ENCODE data around the gene IL22RA1. TPM values are rescaled to one million over a fixed set of nuclear protein-coding genes. Genes with fewer than 3 reads are reported as not detected.

The IL22RA1 gene
- total RNA-seq, 1 donor from 2014 or later: not detected

DNA sequence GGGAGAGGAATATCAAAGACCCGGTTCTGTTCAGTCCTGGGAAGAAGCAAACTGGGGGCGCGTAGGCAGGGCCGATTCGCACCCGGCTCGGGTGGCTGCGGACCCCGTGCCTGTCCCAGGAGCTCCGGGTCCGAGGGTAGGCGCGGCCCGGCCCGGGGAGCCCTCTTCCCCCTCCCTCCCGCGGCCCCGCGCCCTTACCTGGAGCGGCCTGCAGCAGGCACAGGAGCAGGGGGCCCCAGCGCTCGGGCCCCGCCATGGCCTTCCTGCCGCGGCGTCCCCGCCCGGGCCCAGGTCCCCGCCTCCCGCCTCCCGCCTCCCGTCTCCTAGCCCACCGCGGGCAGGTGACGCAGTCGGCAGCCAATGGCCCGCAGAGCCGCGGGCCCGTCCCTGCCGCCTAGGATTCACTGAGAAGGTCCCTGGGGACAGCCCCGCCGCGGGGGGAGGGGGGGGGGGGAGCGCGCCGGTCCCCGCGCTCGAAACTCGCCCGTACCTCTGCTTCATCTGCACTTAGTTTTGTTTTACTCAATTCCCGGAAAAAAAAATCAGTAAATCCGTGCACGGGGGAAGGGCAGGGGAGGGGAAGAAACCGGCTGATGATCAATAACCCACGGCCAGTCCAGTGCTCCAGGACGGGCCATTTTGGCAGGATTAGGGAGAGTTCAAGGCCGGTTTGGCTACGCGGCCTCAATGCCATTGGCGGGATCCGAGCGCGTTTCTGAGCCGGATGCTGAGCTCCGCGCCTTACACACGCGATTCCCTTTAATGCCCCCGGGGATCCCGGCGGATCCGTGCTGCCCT, 44.3 kb upstream of the IL22RA1 start, which contains the start of gene IFNLR1:
Gene IFNLR1, minus strand, starts transcription at position 297 of the 798 bp plus-strand sequence. Its CDS starts 41 bp downstream, at position 256.
- DNase-seq (ENCODE audit: low spot score): peak; percentile 44
- H3K36me3 Mint-ChIP-seq (ENCODE audit: low read depth, unreplicated experiment): no peaks in the 10 kb centered on the region
- TF ChIP-seq CTCF (IDR thresholded peaks at IDR 0.05; ENCODE audit: unreplicated experiment): no peak
- H3K9me3 Mint-ChIP-seq (ENCODE audit: unreplicated experiment): no peaks in the 10 kb centered on the region
- peaks cover 1% of the 10 kb centered on the region for H3K27me3 Mint-ChIP-seq (ENCODE audit: unreplicated experiment)
- no peak within 1 kb of the TSS for H3K27ac Mint-ChIP-seq (ENCODE audit: unreplicated experiment)
- peaks cover 7% of the 10 kb centered on the region for H3K4me1 Mint-ChIP-seq (ENCODE audit: unreplicated experiment)
- H3K4me3 Mint-ChIP-seq (ENCODE audit: unreplicated experiment): peak within 1 kb of the TSS; percentile 87

- Mint-ChIP-seq H3K9me3 (ENCODE audit: unreplicated experiment) (no peaks in the 10 kb centered on the region), H3K27me3 (ENCODE audit: unreplicated experiment) (peaks cover 1% of the 10 kb centered on the region), H3K4me1 (ENCODE audit: unreplicated experiment) (peaks cover 7% of the 10 kb centered on the region), H3K27ac (ENCODE audit: unreplicated experiment) (no peak overlapping the region), H3K36me3 (ENCODE audit: low read depth, unreplicated experiment) (no peaks in the 10 kb centered on the region), H3K4me3 (ENCODE audit: unreplicated experiment) (peak overlapping the region; percentile 86)
- no peak for DNase-seq (ENCODE audit: low spot score)
- TF ChIP-seq CTCF (IDR thresholded peaks at IDR 0.05; ENCODE audit: unreplicated experiment): no peak
These were observed 43.7 kb upstream of the IL22RA1 start for GRCh38 chr1:24186711-24186992.

- no peak for DNase-seq (ENCODE audit: low spot score)
- H3K27ac Mint-ChIP-seq (ENCODE audit: unreplicated experiment): no peak overlapping the region
- no peak for TF ChIP-seq CTCF (IDR thresholded peaks at IDR 0.05; ENCODE audit: unreplicated experiment)
These were observed 43.2 kb upstream of the IL22RA1 start for GRCh38 chr1:24186031-24186710.

DNA sequence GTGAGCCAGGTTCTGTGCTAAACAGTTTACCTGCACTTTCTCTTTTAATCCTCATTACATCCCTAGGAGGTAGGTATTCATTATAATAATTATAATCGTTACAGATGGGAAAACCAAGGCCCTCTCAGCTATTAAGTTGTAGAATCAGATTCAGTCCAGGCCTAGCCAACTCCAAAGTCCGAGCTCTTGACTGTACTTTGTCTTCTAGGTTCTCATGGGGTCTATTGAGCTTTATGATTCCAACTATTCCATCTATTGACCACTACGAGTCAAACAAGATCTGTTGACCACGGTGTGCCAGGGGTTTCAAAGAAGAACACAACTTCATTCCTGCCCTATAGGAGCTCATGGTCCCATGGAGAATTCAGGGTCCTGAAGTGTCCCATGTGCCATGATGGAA, 42.1 kb upstream of the IL22RA1 start:
- no peak for TF ChIP-seq CTCF (IDR thresholded peaks at IDR 0.05; ENCODE audit: unreplicated experiment)
- no peaks in the 10 kb centered on the region for H3K36me3 Mint-ChIP-seq (ENCODE audit: low read depth, unreplicated experiment)
- no peak for DNase-seq (ENCODE audit: low spot score)
- no peak overlapping the region for H3K4me3 Mint-ChIP-seq (ENCODE audit: unreplicated experiment)
- H3K27me3 Mint-ChIP-seq (ENCODE audit: unreplicated experiment): no peaks in the 10 kb centered on the region
- no peaks in the 10 kb centered on the region for H3K9me3 Mint-ChIP-seq (ENCODE audit: unreplicated experiment)
- no peak overlapping the region for H3K27ac Mint-ChIP-seq (ENCODE audit: unreplicated experiment)
- peaks cover 7% of the 10 kb centered on the region for H3K4me1 Mint-ChIP-seq (ENCODE audit: unreplicated experiment)

More at GRCh38 chr1:24186031-24186710, 43.2 kb upstream of the IL22RA1 start:
- Mint-ChIP-seq H3K4me3 (ENCODE audit: unreplicated experiment) (peak overlapping the region; percentile 86), H3K36me3 (ENCODE audit: low read depth, unreplicated experiment) (no peaks in the 10 kb centered on the region), H3K9me3 (ENCODE audit: unreplicated experiment) (no peaks in the 10 kb centered on the region), H3K4me1 (ENCODE audit: unreplicated experiment) (peaks cover 7% of the 10 kb centered on the region), H3K27me3 (ENCODE audit: unreplicated experiment) (no peaks in the 10 kb centered on the region)

- TF ChIP-seq CTCF (IDR thresholded peaks at IDR 0.05; ENCODE audit: unreplicated experiment): no peak
- Mint-ChIP-seq H3K4me1 (ENCODE audit: unreplicated experiment) (peaks cover 4% of the 10 kb centered on the region), H3K36me3 (ENCODE audit: low read depth, unreplicated experiment) (no peaks in the 10 kb centered on the region), H3K9me3 (ENCODE audit: unreplicated experiment) (no peaks in the 10 kb centered on the region), H3K27me3 (ENCODE audit: unreplicated experiment) (no peaks in the 10 kb centered on the region), H3K27ac (ENCODE audit: unreplicated experiment) (no peak overlapping the region), H3K4me3 (ENCODE audit: unreplicated experiment) (no peak overlapping the region)
- DNase-seq (ENCODE audit: low spot score): no peak
These were observed 39.1 kb upstream of the IL22RA1 start for GRCh38 chr1:24182061-24182460.
